H1 (cell line): ENCODE measurements around the gene ADCY2. TPM values are rescaled to one million over a fixed set of nuclear protein-coding genes. Genes with fewer than 3 reads are reported as not detected.

Source experiments
- CTCF ChIA-PET: fragments of 300-600 bp; sonication (Branson Sonifier 250); formaldehyde crosslinking; loops from one replicate; lab custom pipeline; 2021; ENCODE audit not compliant: partially characterized antibody; lab: Charles Lee
- POLR2A ChIA-PET: fragments of 300-600 bp; sonication (Branson Sonifier 250); formaldehyde crosslinking; loops from one replicate; lab custom pipeline; 2021; ENCODE audit warnings: inconsistent platforms; ENCODE audit not compliant: partially characterized antibody; lab: Charles Lee
- DNase-seq, 2 experiments: peaks; one replicate each; pipeline versions ENCODE4 v3.0.0 to v3.0.0-alpha.2; 2010 to 2022; ENCODE audit warnings: low spot score in 2 of 2, low read depth in 1 of 2, mixed read lengths in 1 of 2
- FAIRE-seq: peaks from 2 replicates; lab custom pipeline; 2011; peaks lifted over from hg19 to GRCh38; lab: Jason Lieb, UNC
- H2AFZ ChIP-seq: 2 replicates; pipeline ENCODE4 v1.8.1; 2012; ENCODE audit warnings: low read length, inconsistent platforms
- H2AK5ac ChIP-seq: 2 replicates; pipeline ENCODE4 v1.6.1; 2013; ENCODE audit warnings: low read depth, low read length
- H2BK120ac ChIP-seq: replicated peaks from 2 replicates; pipeline ENCODE3; 2013; ENCODE audit warnings: low read depth, low read length, inconsistent platforms
- H2BK12ac ChIP-seq: 2 replicates; pipeline ENCODE4 v1.6.1; 2013; ENCODE audit warnings: low read depth, low read length
- H2BK15ac ChIP-seq: 2 replicates; pipeline ENCODE4 v1.6.1; 2013; ENCODE audit warnings: low read length
- H2BK20ac ChIP-seq: 2 replicates; pipeline ENCODE4 v1.6.1; 2013; ENCODE audit warnings: low read length
- H2BK5ac ChIP-seq: 2 replicates; pipeline ENCODE4 v1.6.1; 2013; ENCODE audit warnings: low read depth, low read length
- H3K14ac ChIP-seq: 2 replicates; pipeline ENCODE4 v1.6.1; 2013; ENCODE audit warnings: inconsistent platforms; ENCODE audit not compliant: insufficient read length
- H3K18ac ChIP-seq: 2 replicates; pipeline ENCODE4 v1.6.1; 2013; ENCODE audit warnings: low read length; ENCODE audit errors: extremely low read depth
- H3K23ac ChIP-seq: 2 replicates; pipeline ENCODE4 v1.6.1; 2013; ENCODE audit warnings: inconsistent platforms; ENCODE audit not compliant: insufficient read length
- H3K23me2 ChIP-seq: 2 replicates; pipeline ENCODE4 v1.6.1; 2013; ENCODE audit warnings: low read depth, low read length
- H3K27ac ChIP-seq: 2 replicates; pipeline ENCODE4 v1.6.1; 2011; ENCODE audit warnings: low read depth, low read length, inconsistent platforms
- H3K27me3 ChIP-seq, 4 experiments: replicated peaks in 1 of 4; 1 replicate in 1 of 4; 2 replicates in 3 of 4; pipeline versions ENCODE4 v1.6.1 to v1.8.1; 2011 to 2013; ENCODE audit warnings: low read length in 3 of 4, mild to moderate bottlenecking in 3 of 4, inconsistent platforms in 2 of 4, mixed read lengths in 2 of 4, moderate library complexity in 1 of 4; ENCODE audit not compliant: control insufficient read depth in 3 of 4, insufficient read depth in 3 of 4; ENCODE audit errors: extremely low read depth in 1 of 4
- H3K36me3 ChIP-seq, 4 experiments: 2 replicates each; pipeline versions ENCODE4 v1.6.1 to v1.8.1; 2011 to 2013; ENCODE audit warnings: mild to moderate bottlenecking in 4 of 4, low read length in 3 of 4, moderate library complexity in 2 of 4, control low read depth in 1 of 4, inconsistent platforms in 1 of 4; ENCODE audit not compliant: insufficient read depth in 4 of 4, control insufficient read depth in 2 of 4
- H3K4ac ChIP-seq: replicated peaks from 2 replicates; pipeline ENCODE3; 2013; ENCODE audit warnings: low read length, low read depth, mixed read lengths, inconsistent platforms; ENCODE audit not compliant: insufficient read length
- H3K4me1 ChIP-seq, 4 experiments: replicated peaks in 1 of 4; 1 replicate in 1 of 4; 2 replicates in 3 of 4; pipeline versions ENCODE4 v1.6.1 to v1.8.1; 2011 to 2013; ENCODE audit warnings: low read length in 3 of 4, inconsistent platforms in 2 of 4, mixed read lengths in 1 of 4; ENCODE audit not compliant: insufficient read depth in 4 of 4, control insufficient read depth in 3 of 4
- H3K4me2 ChIP-seq, 2 experiments: 2 replicates each; pipeline versions ENCODE4 v1.6.1 to v1.8.1; 2011 to 2013; ENCODE audit warnings: low read depth in 2 of 2, low read length in 2 of 2, control low read depth in 1 of 2, inconsistent platforms in 1 of 2, mild to moderate bottlenecking in 1 of 2; ENCODE audit not compliant: insufficient read depth in 1 of 2
- H3K4me3 ChIP-seq, 4 experiments: fragments of 200-600, 300-600 bp in 1 of 4; sonication (generic), shearing (Covaris generic), sonication (Bioruptor Twin) in 1 of 4; 2 replicates each; pipeline versions ENCODE4 v1.5.1 to v1.8.1; 2011 to 2016; ENCODE audit warnings: low read length in 4 of 4, low read depth in 3 of 4, control low read depth in 2 of 4, inconsistent platforms in 2 of 4, mild to moderate bottlenecking in 2 of 4, mixed read lengths in 1 of 4, moderate library complexity in 1 of 4; ENCODE audit not compliant: insufficient read depth in 2 of 4; ENCODE audit errors: extremely low read depth in 1 of 4
- H3K56ac ChIP-seq: replicated peaks from 2 replicates; pipeline ENCODE3; 2013; ENCODE audit warnings: low read depth, mild to moderate bottlenecking, mixed read lengths, low read length, inconsistent platforms; ENCODE audit not compliant: insufficient read length
- H3K79me1 ChIP-seq: 2 replicates; pipeline ENCODE4 v1.6.1; 2013; ENCODE audit warnings: low read depth, low read length, control low read depth
- H3K79me2 ChIP-seq, 2 experiments: 2 replicates each; pipeline versions ENCODE4 v1.6.1 to v1.8.1; 2012 to 2013; ENCODE audit warnings: low read length in 2 of 2, mild to moderate bottlenecking in 2 of 2, inconsistent platforms in 1 of 2; ENCODE audit not compliant: insufficient read depth in 2 of 2, control insufficient read depth in 1 of 2
- H3K9ac ChIP-seq, 4 experiments: replicated peaks in 1 of 4; 1 replicate in 1 of 4; 2 replicates in 3 of 4; pipeline versions ENCODE4 v1.6.1 to v1.8.1; 2011 to 2013; ENCODE audit warnings: low read depth in 3 of 4, low read length in 3 of 4, control low read depth in 2 of 4, mild to moderate bottlenecking in 2 of 4, moderate library complexity in 2 of 4, inconsistent platforms in 1 of 4; ENCODE audit errors: extremely low read depth in 1 of 4
- H3K9me3 ChIP-seq, 2 experiments: 2 replicates each; pipeline versions ENCODE4 v1.6.1 to v1.8.1; 2012 to 2013; ENCODE audit warnings: mild to moderate bottlenecking in 2 of 2, moderate library complexity in 2 of 2, control low read depth in 1 of 2, inconsistent platforms in 1 of 2, low read depth in 1 of 2, low read length in 1 of 2, mixed read lengths in 1 of 2; ENCODE audit not compliant: insufficient read depth in 2 of 2
- H4K20me1 ChIP-seq, 2 experiments: replicated peaks in 1 of 2; 2 replicates each; pipeline versions ENCODE3 to v1.8.1; 2011 to 2013; ENCODE audit warnings: inconsistent platforms in 2 of 2, low read length in 2 of 2, mild to moderate bottlenecking in 1 of 2; ENCODE audit not compliant: insufficient read depth in 2 of 2, control insufficient read depth in 1 of 2
- H4K5ac ChIP-seq: 2 replicates; pipeline ENCODE4 v1.6.1; 2013; ENCODE audit warnings: low read length, low read depth, mixed read lengths, inconsistent platforms; ENCODE audit not compliant: insufficient read length
- H4K8ac ChIP-seq: 2 replicates; pipeline ENCODE4 v1.8.0; 2013; ENCODE audit warnings: mild to moderate bottlenecking, moderate library complexity, low read length, inconsistent platforms; ENCODE audit not compliant: insufficient read depth; ENCODE audit errors: extremely low read depth
- H4K91ac ChIP-seq: replicated peaks from 2 replicates; pipeline ENCODE3; 2013; ENCODE audit warnings: low read length, mixed read lengths, inconsistent platforms; ENCODE audit not compliant: insufficient read length
- EP300 ChIP-seq, 2 experiments: IDR thresholded peaks; 1 replicate in 1 of 2; 2 replicates in 1 of 2; pipeline ENCODE4 v1.6.1; 2011 to 2012; ENCODE audit warnings: low read depth in 2 of 2, low read length in 2 of 2, mild to moderate bottlenecking in 2 of 2, borderline replicate concordance in 1 of 2, inconsistent platforms in 1 of 2, moderate library complexity in 1 of 2
- HDAC6 ChIP-seq: IDR thresholded peaks from one replicate; pipeline ENCODE4 v1.7.1; 2012; ENCODE audit warnings: low read depth, mild to moderate bottlenecking, inconsistent platforms, low read length, moderate library complexity
- NANOG ChIP-seq: IDR thresholded peaks from 2 replicates; pipeline ENCODE4 v1.6.1; 2011; ENCODE audit warnings: low read length, low read depth, mild to moderate bottlenecking, inconsistent platforms; ENCODE audit not compliant: insufficient read depth, poor library complexity, severe bottlenecking
- POLR2AphosphoS5 ChIP-seq: IDR thresholded peaks from 2 replicates; pipeline ENCODE4 v1.6.1; 2011; ENCODE audit warnings: low read depth, low read length
- POU5F1 ChIP-seq: IDR thresholded peaks from 2 replicates; pipeline ENCODE4 v1.6.1; 2011; ENCODE audit warnings: low read depth, mild to moderate bottlenecking, low read length, moderate library complexity
- RXRA ChIP-seq: IDR thresholded peaks from 2 replicates; pipeline ENCODE4 v1.6.1; 2011; ENCODE audit warnings: low read depth, mild to moderate bottlenecking, low read length, moderate library complexity; ENCODE audit not compliant: insufficient read depth
- SAP30 ChIP-seq: fragments of 300-600 bp; sonication (generic); IDR thresholded peaks from 2 replicates; pipeline ENCODE4 v1.7.1; 2012; ENCODE audit warnings: low read length, moderate library complexity, mild to moderate bottlenecking, inconsistent platforms; ENCODE audit not compliant: insufficient read depth, insufficient replicate concordance
- TAF1 ChIP-seq: IDR thresholded peaks from 2 replicates; pipeline ENCODE4 v1.6.1; 2011; ENCODE audit warnings: mild to moderate bottlenecking, low read depth, low read length
- WGBS, 2 experiments: shearing (Covaris generic) in 1 of 2; methylation state at CpG; one replicate each; pipeline versions ENCODE4 v1.1.6 to v1.1.7; 2013 to 2015; ENCODE audit warnings: low lambda C conversion rate in 2 of 2, mixed read lengths in 2 of 2, inconsistent platforms in 1 of 2, low coverage in 1 of 2, missing lambda C conversion rate in 1 of 2; ENCODE audit not compliant: insufficient replicate concordance in 2 of 2, insufficient coverage in 1 of 2, insufficient read length in 1 of 2; ENCODE audit errors: extremely low coverage in 1 of 2, missing lambda C conversion rate in 1 of 2; 5-methylcytosine and 5-hydroxymethylcytosine counted together
- polyA plus RNA-seq, 7 experiments: library from polyadenylated mRNA; depleted of rRNA in 3 of 7; stranded (reverse) in 5 of 7; unstranded in 2 of 7; fragments of >200 nt in 5 of 7; fragments of 200-250 nt in 2 of 7; gene quantifications; 1 replicate in 5 of 7; 2 replicates in 1 of 7; 4 replicates in 1 of 7; pipeline versions ENCODE4 v1.2.1 to v1.2.3, GENCODE V29; 2011 to 2013; ENCODE audit warnings: missing spikeins in 2 of 7, mixed read lengths in 2 of 7
- total RNA-seq: library from RNA; stranded (reverse); fragmentation: NEBNext Ultra II Directional; extraction: Animal tissue kit (Norgen Biotek cat#: 25700); gene quantifications from 2 replicates; pipeline ENCODE4 v1.2.1, GENCODE V29; 2021

ADCY2 gene
- total and polyA plus RNA-seq, 2 of the 8 experiments (the other 6 are each of a cell fraction or from before 2014, with no cell fraction given), result 35.8 to 122 TPM

- no peak for FAIRE-seq
- no peak for TF ChIP-seq NANOG
- TF ChIP-seq TAF1, result no peak
- no peak for TF ChIP-seq POU5F1
- TF ChIP-seq RXRA, result no peak
- TF ChIP-seq EP300 (IDR thresholded peaks at IDR 0.05; ENCODE audit: borderline replicate concordance in 1 of 2, low read depth in 2 of 2, low read length in 2 of 2), result no peak
- TF ChIP-seq HDAC6, result no peak
- TF ChIP-seq SAP30, result no peak
- TF ChIP-seq POLR2AphosphoS5, result peak; percentile 72; the same call in 1 of the 2 replicates
- TF ChIP-seq, all 59 proteins: peak for 1
- H3K79me2 ChIP-seq, result no peaks in the 10 kb centered on the region
- no peak overlapping the region for H3K4me3 ChIP-seq
- no peak overlapping the region for H2AFZ ChIP-seq
- no peak overlapping the region for H2BK12ac ChIP-seq
- no peak overlapping the region for H3K23ac ChIP-seq
- H3K4ac ChIP-seq, result no peak overlapping the region
- no peaks in the 10 kb centered on the region for H3K27me3 ChIP-seq
- H4K91ac ChIP-seq, result no peak overlapping the region
- ChIA-PET POLR2A (no interaction called here), CTCF (interaction anchor here (0.7 to 1.1 kb wide), 2 partner anchors 14 to 1256 kb away, joined by 3 read pairs; no protein-coding TSS in a partner anchor)
- peak overlapping the region; percentile 98 for H3K56ac ChIP-seq
- no peak overlapping the region for H3K14ac ChIP-seq
- no peaks in the 10 kb centered on the region for H3K9me3 ChIP-seq
- no peak overlapping the region for H2BK120ac ChIP-seq
- H3K18ac ChIP-seq, result no peak overlapping the region
- H3K23me2 ChIP-seq, result peaks cover 6% of the 10 kb centered on the region; the same call in 1 of the 2 replicates
- 83 to 100% methylated on average over 1 to 5 of the region's 5 CpGs for WGBS, 2 experiments
- H3K4me2 ChIP-seq, result no peak overlapping the region
- no peak overlapping the region for H4K5ac ChIP-seq
- no peak for DNase-seq
- no peak overlapping the region for H4K8ac ChIP-seq
- peaks cover 0 to 4% of the 10 kb centered on the region in 2 experiments for H4K20me1 ChIP-seq
- peaks cover 0 to 5% (median 0%) of the 10 kb centered on the region in 4 experiments; a peak in 3 of 8 replicates for H3K36me3 ChIP-seq
- no peak overlapping the region for H2BK15ac ChIP-seq
- H3K9ac ChIP-seq, result no peak overlapping the region
- no peaks in the 10 kb centered on the region for H3K79me1 ChIP-seq
- no peak overlapping the region for H2BK5ac ChIP-seq
- no peak overlapping the region for H3K27ac ChIP-seq
- no peak overlapping the region for H2BK20ac ChIP-seq
- peaks cover 0 to 2% (median under 1%) of the 10 kb centered on the region in 4 experiments; a peak in 1 of 7 replicates for H3K4me1 ChIP-seq
- H2AK5ac ChIP-seq, result no peak overlapping the region
Measured at GRCh38 chr5:7741415-7742065, 345.6 kb downstream of the ADCY2 start.
